Sigmoid colon (tissue), 4 donors: Measurements from ENCODE around the gene KCP.

Experiments
- CTCF ChIP-seq, 4 experiments: fragments of 450-650 bp in 3 of 4; fragments of 200-600 bp in 1 of 4; IDR thresholded peaks; one replicate each; pipeline ENCODE4 v1.5.1; 2016 to 2019; ENCODE audit warnings: antibody characterized with exemption in 4 of 4, mild to moderate bottlenecking in 3 of 4, moderate library complexity in 2 of 4
- EP300 ChIP-seq, 4 donors: sonication (generic); formaldehyde crosslinking; IDR thresholded peaks; one replicate each; pipeline ENCODE4 v1.6.1; 2017; ENCODE audit warnings: antibody characterized with exemption in 4 of 4
- POLR2A ChIP-seq, 2 donors: fragments of 450-650 bp; IDR thresholded peaks; one replicate each; pipeline ENCODE4 v1.6.1; 2016; ENCODE audit warnings: antibody characterized with exemption in 2 of 2, mild to moderate bottlenecking in 2 of 2, moderate library complexity in 2 of 2
- POLR2AphosphoS5 ChIP-seq, 4 donors: sonication (generic); formaldehyde crosslinking; IDR thresholded peaks; one replicate each; pipeline ENCODE4 v1.6.1; 2017; ENCODE audit warnings: antibody characterized with exemption in 4 of 4

GRCh38 chr7:128881458-128882125 is 28.9 kb downstream of the KCP start:
- TF ChIP-seq POLR2AphosphoS5 (IDR thresholded peaks at IDR 0.05) (no peak), CTCF (IDR thresholded peaks at IDR 0.05) (no peak), POLR2A (IDR thresholded peaks at IDR 0.05) (no peak), EP300 (IDR thresholded peaks at IDR 0.05) (no peak)
